Mesenteric fat pad (tissue), 1 donor: ENCODE measurements around the gene OGFOD3. TPM values are rescaled to one million over a fixed set of nuclear protein-coding genes. Genes with fewer than 3 reads are reported as not detected.
"Not testable (repeated sequence)": the region's sequence is repeated elsewhere in the genome, so short reads cannot be mapped to it uniquely, and the experiment has no call there.

Experiments
- DNase-seq: peaks from one replicate; pipeline ENCODE4 v3.0.0-alpha.2; 2020; ENCODE audit warnings: low spot score
- total RNA-seq: library from RNA; stranded (reverse); fragmentation: NEBNext Ultra II Directional; extraction: Animal tissue kit (Norgen Biotek cat#: 25700); gene quantifications from one replicate; pipeline ENCODE4 v1.2.1, GENCODE V29; 2021
- donor health status: DM: yes; HTN: yes; CAD: no.

OGFOD3 gene
- total RNA-seq, 1 donor from 2014 or later = 22.6 TPM

- DNase-seq = no peak
Observed at GRCh38 chr17:82389379-82389778, 29.0 kb downstream of the OGFOD3 start.

- DNase-seq = no peak
Observed at GRCh38 chr17:82388922-82389283, 29.5 kb downstream of the OGFOD3 start.

GRCh38 chr17:82388223-82388921 is 30.0 kb downstream of the OGFOD3 start:
- no peak for DNase-seq

GRCh38 chr17:82387705-82388106 is 30.7 kb downstream of the OGFOD3 start:
- no peak for DNase-seq

GRCh38 chr17:82386881-82387704 is 31.3 kb downstream of the OGFOD3 start:
- no peak for DNase-seq

GRCh38 chr17:82386255-82386831 is 32.0 kb downstream of the OGFOD3 start:
- no peak for DNase-seq

GRCh38 chr17:82385559-82386254 is 32.7 kb downstream of the OGFOD3 start:
- no peak for DNase-seq

GRCh38 chr17:82384730-82385481 is 33.5 kb downstream of the OGFOD3 start:
- no peak for DNase-seq

GRCh38 chr17:82384051-82384729 is 34.2 kb downstream of the OGFOD3 start:
- no peak for DNase-seq

- DNase-seq = no peak
Observed at GRCh38 chr17:82383411-82383810, 35.0 kb downstream of the OGFOD3 start.

GRCh38 chr17:82382933-82383255 is 35.5 kb downstream of the OGFOD3 start:
- no peak for DNase-seq

GRCh38 chr17:82382220-82382932 is 36.0 kb downstream of the OGFOD3 start:
- not testable (repeated sequence) for DNase-seq

GRCh38 chr17:82381703-82382009 is 36.7 kb downstream of the OGFOD3 start:
- DNase-seq = not testable (repeated sequence)

GRCh38 chr17:82380860-82381702 is 37.3 kb downstream of the OGFOD3 start:
- no peak for DNase-seq

- no peak for DNase-seq
Observed at GRCh38 chr17:82378741-82379021, 39.7 kb downstream of the OGFOD3 start.

GRCh38 chr17:82377924-82378740 is 40.3 kb downstream of the OGFOD3 start:
- no peak for DNase-seq

GRCh38 chr17:82377294-82377693 is 41.1 kb downstream of the OGFOD3 start:
- DNase-seq = not testable (repeated sequence)

- no peak for DNase-seq
Observed at GRCh38 chr17:82376042-82376730, 42.2 kb downstream of the OGFOD3 start.
